Right lobe of liver (tissue), 4 donors: ENCODE measurements around the gene PIGT.

Source experiments
- CTCF ChIP-seq, 4 donors: fragments of 200-600 bp in 3 of 4; fragments of 450-650 bp in 1 of 4; IDR thresholded peaks; one replicate each; pipeline versions ENCODE4 v1.5.1 to v1.8.0; 2016 to 2022; ENCODE audit warnings: antibody characterized with exemption in 4 of 4, mild to moderate bottlenecking in 2 of 4
- POLR2A ChIP-seq: fragments of 450-650 bp; IDR thresholded peaks from one replicate; pipeline ENCODE4 v1.6.1; 2017; ENCODE audit warnings: antibody characterized with exemption, mild to moderate bottlenecking
- donor health status: DM: no; HTN: no; CAD: no.
- donor health status: DM: no; HTN: no; CAD: no.
- donor health status: DM: no; HTN: yes; CAD: no.

- TF ChIP-seq CTCF (IDR thresholded peaks at IDR 0.05) (no peak), POLR2A (no peak)
These were observed 25.8 kb downstream of the PIGT start for GRCh38 chr20:45441746-45442145.
